ENCODE results near the gene INSIG2. TPM values are rescaled to one million over a fixed set of nuclear protein-coding genes. Genes with fewer than 3 reads are reported as not detected.

The INSIG2 gene
- total and polyA plus RNA-seq, 2 of the 4 experiments (the other 2 are of a cell fraction) = 9.1 to 11.7 TPM

GRCh38 chr2:118044103-118044716, 44.1 kb upstream of the INSIG2 start:
- intact Hi-C loops (cut with micrococcal nuclease) = no loop called here
- CTCF ChIA-PET = no interaction called here

More at GRCh38 chr2:118044103-118044716, 44.1 kb upstream of the INSIG2 start:
- Histone ChIP-seq H4K8ac (ENCODE audit: low read depth in 2 of 2, low read length in 2 of 2) (no peak overlapping the region), H3K27me3 (ENCODE audit: control insufficient read depth, insufficient read depth, low read length) (peaks cover 13% of the 10 kb centered on the region), H3K9ac (ENCODE audit: low read depth, low read length) (no peak overlapping the region), H2BK120ac (ENCODE audit: low read depth, low read length) (no peak overlapping the region), H4K5ac (ENCODE audit: low read depth, low read length) (no peak overlapping the region), H2BK15ac (ENCODE audit: low read depth, low read length) (no peak overlapping the region), H2AFZ (replicated peaks; ENCODE audit: low read length, poor library complexity) (no peak overlapping the region), H2AK5ac (ENCODE audit: low read depth, low read length) (no peak overlapping the region), H3K4ac (ENCODE audit: low read depth, low read length) (no peak overlapping the region), H3K56ac (ENCODE audit: extremely low read depth, insufficient read depth, low read length) (no peak overlapping the region), H3K27ac (ENCODE audit: insufficient read depth, low read length) (no peak overlapping the region), H2BK5ac (ENCODE audit: low read depth, low read length, poor library complexity, severe bottlenecking) (no peak overlapping the region), H3K36me3 (ENCODE audit: control insufficient read depth, insufficient read depth, low read length) (no peaks in the 10 kb centered on the region), H3K9me1 (ENCODE audit: insufficient read depth, low read length) (no peaks in the 10 kb centered on the region), H4K91ac (ENCODE audit: insufficient read depth, low read depth, low read length) (no peak overlapping the region), H3K4me3 (ENCODE audit: insufficient read depth, low read depth, low read length) (no peak overlapping the region), H4K20me1 (ENCODE audit: insufficient read depth, low read length) (no peaks in the 10 kb centered on the region), H3K79me1 (ENCODE audit: low read depth in 1 of 2, low read length in 2 of 2) (no peaks in the 10 kb centered on the region), H3K4me1 (ENCODE audit: control insufficient read depth, insufficient read depth, low read length) (no peaks in the 10 kb centered on the region), H3K9me3 (ENCODE audit: control insufficient read depth, insufficient read depth, low read length) (no peaks in the 10 kb centered on the region), H2AK9ac (replicated peaks; ENCODE audit: low read depth, low read length, poor library complexity) (no peak overlapping the region), H2BK20ac (ENCODE audit: low read depth, low read length) (no peak overlapping the region), H3K18ac (ENCODE audit: low read depth, low read length) (no peak overlapping the region), H3K4me2 (ENCODE audit: low read depth, low read length) (no peak overlapping the region), H3K14ac (replicated peaks; ENCODE audit: low read depth, low read length) (no peak overlapping the region), H3K23ac (ENCODE audit: low read depth, low read length) (no peak overlapping the region)
- BruUV-seq (replicated peaks) = no TSS peak
- dilution Hi-C loops (cut with HindIII; ENCODE audit: low sequenced_read_pairs, unreplicated experiment) (no loop called here), in situ Hi-C loops (cut with MboI; ENCODE audit: low sequenced_read_pairs) (loop anchor here (25.0 kb wide), 1 partner anchor 818 kb away; no protein-coding TSS in a partner anchor)
- TF ChIP-seq MAFK (IDR thresholded peaks at IDR 0.05; ENCODE audit: low read depth, low read length) = peak; percentile 27; the same call in 1 of the 2 replicates
- no peak for TF ChIP-seq RFX5 (IDR thresholded peaks at IDR 0.05; ENCODE audit: low read depth, low read length)
- no peak for TF ChIP-seq POLR2A (IDR thresholded peaks at IDR 0.05; ENCODE audit: low read depth, low read length)
- POLR2A ChIA-PET (ENCODE audit: unreplicated experiment) = no interaction called here
- DNase-seq (no peak), ATAC-seq (ENCODE audit: low read depth) (no peak)
- WGBS, 2 experiments (ENCODE audit: extremely low coverage in 2 of 2, insufficient read length in 1 of 2) = 29% methylated on average over 1 of the region's 6 CpGs; no CpG with 5 or more reads in 1 of the 2 experiments
